Ishikawa (cell line): ENCODE data around the gene ZNF557.

Experiments
- CEBPB ChIP-seq: IDR thresholded peaks from 2 replicates; pipeline ENCODE4 v1.6.1; 2012
- CREB1 ChIP-seq: IDR thresholded peaks from 2 replicates; pipeline ENCODE4 v1.6.1; 2012; ENCODE audit warnings: low read depth
- EGR1 ChIP-seq: IDR thresholded peaks from 2 replicates; pipeline ENCODE4 v1.6.1; 2012
- EP300 ChIP-seq: IDR thresholded peaks from 2 replicates; pipeline ENCODE4 v1.6.1; 2012; ENCODE audit warnings: borderline replicate concordance
- FOXM1 ChIP-seq: IDR thresholded peaks from 2 replicates; pipeline ENCODE4 v1.6.1; 2012; ENCODE audit warnings: low read depth, borderline replicate concordance
- MAX ChIP-seq: IDR thresholded peaks from 2 replicates; pipeline ENCODE4 v1.6.1; 2012
- NFIC ChIP-seq: IDR thresholded peaks from 2 replicates; pipeline ENCODE4 v1.6.1; 2012
- RAD21 ChIP-seq: IDR thresholded peaks from 2 replicates; pipeline ENCODE4 v1.6.1; 2012; ENCODE audit warnings: low read depth
- REST ChIP-seq: IDR thresholded peaks from 2 replicates; pipeline ENCODE4 v1.6.1; 2012; ENCODE audit warnings: low read depth, mild to moderate bottlenecking
- TAF1 ChIP-seq: IDR thresholded peaks from 2 replicates; pipeline ENCODE4 v1.6.1; 2012; ENCODE audit warnings: low read depth, mild to moderate bottlenecking
- TCF12 ChIP-seq: IDR thresholded peaks from 2 replicates; pipeline ENCODE4 v1.6.1; 2012; ENCODE audit warnings: low read depth
- TEAD4 ChIP-seq: IDR thresholded peaks from 2 replicates; pipeline ENCODE4 v1.6.1; 2012
- YY1 ChIP-seq: IDR thresholded peaks from 2 replicates; pipeline ENCODE4 v1.6.1; 2012; ENCODE audit warnings: low read depth
- ZBTB7A ChIP-seq: IDR thresholded peaks from 2 replicates; pipeline ENCODE4 v1.6.1; 2012; ENCODE audit warnings: low read depth
- TF ChIP-seq, protein P1 (sequence below): IDR thresholded peaks from 2 replicates; pipeline ENCODE4 v1.6.1; 2012

Gene ZNF557

GRCh38 chr19:7078008-7078407 lies 8.5 kb downstream of the ZNF557 start:
- TF ChIP-seq CEBPB = no peak
- no peak for TF ChIP-seq RAD21
- TF ChIP-seq EGR1 = no peak
- no peak for TF ChIP-seq TAF1
- no peak for TF ChIP-seq CREB1
- TF ChIP-seq REST = no peak
- TF ChIP-seq EP300 = no peak

GRCh38 chr19:7083076-7083956 lies 13.8 kb downstream of the ZNF557 start:
- no peak for TF ChIP-seq EP300
- TF ChIP-seq TCF12 = peak; percentile 74

GRCh38 chr19:7088999-7089398 lies 19.5 kb downstream of the ZNF557 start:
- TF ChIP-seq TAF1 (no peak), RAD21 (no peak), CREB1 (no peak), REST (no peak), EP300 (no peak), NFIC (no peak), MAX (no peak), EGR1 (no peak), ZBTB7A (no peak), TEAD4 (no peak), YY1 (no peak), TCF12 (no peak)

DNA sequence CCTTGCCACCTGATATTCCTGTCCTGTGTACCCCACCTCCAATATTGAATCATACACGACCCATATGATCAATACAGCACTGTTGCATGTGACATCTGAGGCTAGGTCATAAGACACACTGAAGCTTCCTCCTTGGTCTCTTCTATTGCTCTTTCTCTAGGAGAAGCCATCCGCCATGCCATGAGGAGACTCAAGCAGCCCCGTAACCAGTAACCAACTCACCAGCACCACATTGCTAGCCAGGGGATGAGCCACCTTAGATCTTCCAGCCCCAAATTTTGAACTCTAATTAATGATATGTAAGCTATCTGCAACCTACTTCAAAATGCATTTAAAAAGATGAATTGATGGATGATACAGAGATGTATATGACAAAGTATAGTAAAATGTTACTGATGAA lies 28.6 kb downstream of the ZNF557 start:
- no peak for TF ChIP-seq MAX

GRCh38 chr19:7098701-7099596 lies 29.4 kb downstream of the ZNF557 start:
- TF ChIP-seq FOXM1 (no peak), NFIC (no peak), YY1 (peak; percentile 74), TAF1 (peak; percentile 65), RAD21 (no peak), MAX (peak; percentile 62), TEAD4 (no peak), EGR1 (peak; percentile 35; the same call in 1 of the 2 replicates), CREB1 (no peak), ZBTB7A (no peak), CEBPB (no peak), EP300 (no peak), TCF12 (0 out of 2 replicates have a peak, but pooled peaks have one; percentile 18), REST (no peak)
- TF ChIP-seq, protein P1, sequence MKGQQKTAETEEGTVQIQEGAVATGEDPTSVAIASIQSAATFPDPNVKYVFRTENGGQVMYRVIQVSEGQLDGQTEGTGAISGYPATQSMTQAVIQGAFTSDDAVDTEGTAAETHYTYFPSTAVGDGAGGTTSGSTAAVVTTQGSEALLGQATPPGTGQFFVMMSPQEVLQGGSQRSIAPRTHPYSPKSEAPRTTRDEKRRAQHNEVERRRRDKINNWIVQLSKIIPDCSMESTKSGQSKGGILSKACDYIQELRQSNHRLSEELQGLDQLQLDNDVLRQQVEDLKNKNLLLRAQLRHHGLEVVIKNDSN = no peak
